NT2/D1 (cell line): Measurements from ENCODE around the gene AMIGO3.

Experiments used
- SUZ12 ChIP-seq: IDR thresholded peaks from 2 replicates; pipeline ENCODE4 v1.6.1; 2011; ENCODE audit not compliant: insufficient read length, insufficient read depth; ENCODE audit errors: extremely low read depth
- YY1 ChIP-seq: IDR thresholded peaks from 2 replicates; pipeline ENCODE4 v1.6.1; 2011; ENCODE audit not compliant: insufficient read length, insufficient read depth

GRCh38 chr3:49704629-49705028, 14.9 kb downstream of the AMIGO3 start:
- TF ChIP-seq YY1 (no peak), SUZ12 (no peak)
